GM12875 (cell line): ENCODE results near the gene SLC7A1.

Source experiments
- H3K4me3 ChIP-seq: one replicate; pipeline ENCODE4 v1.5.1; 2011; ENCODE audit warnings: low read depth, low read length, control low read depth
- TF ChIP-seq, protein P1 (sequence below): IDR thresholded peaks from 2 replicates; pipeline ENCODE4 v1.5.1; 2011; ENCODE audit warnings: low read depth, mild to moderate bottlenecking, control low read depth, inconsistent platforms, low read length, moderate library complexity, borderline replicate concordance; ENCODE audit not compliant: insufficient read depth

The SLC7A1 gene

DNA sequence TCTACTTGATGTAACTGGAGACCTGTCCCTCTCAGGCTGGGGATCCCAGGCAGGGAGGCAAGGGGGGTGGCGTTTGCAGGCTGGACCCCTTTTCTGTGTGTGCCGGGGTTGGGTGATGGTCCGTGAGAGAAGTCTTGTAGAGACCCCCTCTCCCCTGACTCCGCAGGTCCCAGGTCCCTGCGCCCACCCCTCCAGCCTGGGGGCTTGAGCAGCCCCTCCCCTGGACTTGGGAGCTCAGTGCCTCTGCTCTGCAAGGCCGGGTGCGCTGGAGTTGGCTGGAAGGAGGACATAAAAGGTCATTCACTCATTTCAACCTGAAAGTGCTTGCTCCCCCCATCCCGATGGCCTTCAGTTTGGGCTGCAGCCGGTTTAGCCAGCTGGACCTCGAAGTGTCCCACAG lies 89.5 kb downstream of the SLC7A1 start:
- H3K4me3 ChIP-seq = no peak overlapping the region
- TF ChIP-seq, protein P1, sequence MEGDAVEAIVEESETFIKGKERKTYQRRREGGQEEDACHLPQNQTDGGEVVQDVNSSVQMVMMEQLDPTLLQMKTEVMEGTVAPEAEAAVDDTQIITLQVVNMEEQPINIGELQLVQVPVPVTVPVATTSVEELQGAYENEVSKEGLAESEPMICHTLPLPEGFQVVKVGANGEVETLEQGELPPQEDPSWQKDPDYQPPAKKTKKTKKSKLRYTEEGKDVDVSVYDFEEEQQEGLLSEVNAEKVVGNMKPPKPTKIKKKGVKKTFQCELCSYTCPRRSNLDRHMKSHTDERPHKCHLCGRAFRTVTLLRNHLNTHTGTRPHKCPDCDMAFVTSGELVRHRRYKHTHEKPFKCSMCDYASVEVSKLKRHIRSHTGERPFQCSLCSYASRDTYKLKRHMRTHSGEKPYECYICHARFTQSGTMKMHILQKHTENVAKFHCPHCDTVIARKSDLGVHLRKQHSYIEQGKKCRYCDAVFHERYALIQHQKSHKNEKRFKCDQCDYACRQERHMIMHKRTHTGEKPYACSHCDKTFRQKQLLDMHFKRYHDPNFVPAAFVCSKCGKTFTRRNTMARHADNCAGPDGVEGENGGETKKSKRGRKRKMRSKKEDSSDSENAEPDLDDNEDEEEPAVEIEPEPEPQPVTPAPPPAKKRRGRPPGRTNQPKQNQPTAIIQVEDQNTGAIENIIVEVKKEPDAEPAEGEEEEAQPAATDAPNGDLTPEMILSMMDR = no peak

DNA sequence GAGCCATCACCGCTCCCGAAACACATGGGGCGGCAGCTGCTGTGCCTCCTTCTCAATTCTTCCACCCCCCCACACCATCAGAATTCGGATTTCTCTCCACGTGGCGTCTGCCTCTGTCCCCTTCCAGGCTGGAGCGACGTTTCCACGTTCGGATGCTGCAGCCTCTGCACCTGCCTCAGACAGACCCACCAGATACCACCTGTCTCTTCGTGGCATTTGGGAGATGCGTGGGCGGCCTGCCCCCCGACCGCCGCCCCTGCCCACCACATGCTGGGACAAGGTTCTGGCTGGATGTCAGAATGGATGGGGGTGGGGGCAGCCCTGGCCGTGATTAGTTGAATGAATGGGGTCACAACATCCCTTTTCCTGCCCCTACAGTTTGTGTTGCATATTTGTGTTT lies 90.0 kb downstream of the SLC7A1 start:
- TF ChIP-seq, protein P1 = no peak
- no peak overlapping the region for H3K4me3 ChIP-seq

DNA sequence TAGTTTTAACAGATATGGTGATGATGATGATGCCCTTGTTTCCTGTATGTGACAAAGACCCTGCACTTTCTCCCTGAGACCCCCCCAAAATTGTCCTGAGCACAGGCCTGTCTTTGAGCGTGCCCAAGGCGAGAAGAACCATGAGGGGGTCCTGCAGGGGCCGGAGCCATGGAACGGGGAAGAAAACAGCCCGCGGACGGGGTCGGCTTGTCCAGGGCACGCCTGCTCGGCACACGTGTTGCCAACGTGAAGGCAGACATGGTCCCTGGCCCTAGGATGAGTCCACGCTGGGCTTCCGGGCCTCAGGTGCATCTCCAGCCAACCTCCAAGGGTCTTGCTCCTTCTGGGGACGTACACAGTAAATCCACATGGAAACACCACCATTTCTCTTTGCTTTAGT lies 90.8 kb downstream of the SLC7A1 start:
- TF ChIP-seq, protein P1 = no peak

DNA sequence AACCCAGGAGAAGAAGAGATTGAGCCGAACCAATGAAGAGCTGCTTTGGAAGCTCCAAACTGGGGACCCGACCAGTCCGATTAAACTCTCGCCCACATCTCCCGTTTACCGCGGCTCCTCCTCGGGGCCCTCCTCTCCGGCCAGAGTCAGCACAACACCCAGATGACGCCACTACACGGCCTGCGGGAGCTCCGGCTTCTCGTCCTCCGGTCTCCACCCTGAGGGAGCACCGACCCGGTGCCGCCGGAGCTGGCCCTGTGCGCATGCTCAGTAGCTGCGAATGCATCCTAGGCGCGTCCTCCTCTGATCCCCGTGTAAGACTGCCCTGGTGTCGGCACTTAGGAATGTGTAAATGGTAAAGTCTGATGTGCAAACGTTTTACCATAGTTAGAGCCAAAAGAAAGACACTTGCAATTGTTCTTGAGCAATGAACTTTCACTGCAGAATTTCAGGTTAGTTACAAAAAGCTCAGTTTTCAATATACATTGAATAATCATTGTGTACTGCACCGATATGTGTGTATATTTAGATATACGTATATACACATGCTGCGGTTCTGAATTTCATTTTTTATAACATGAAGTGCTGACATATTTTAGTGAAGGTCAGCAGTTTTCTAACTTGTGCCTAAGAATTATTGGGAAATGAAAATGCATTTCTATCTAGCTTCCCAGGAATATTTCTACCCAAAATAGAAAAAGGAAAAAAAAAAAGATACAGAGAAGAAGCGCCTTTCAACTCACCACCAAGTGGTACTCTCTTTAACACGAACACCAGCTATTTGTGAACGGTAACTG lies 92.2 kb downstream of the SLC7A1 start:
- no peak overlapping the region for H3K4me3 ChIP-seq
- TF ChIP-seq, protein P1 = no peak

More for the DNA sequence above, 90.8 kb downstream of the SLC7A1 start:
- no peak overlapping the region for H3K4me3 ChIP-seq

DNA sequence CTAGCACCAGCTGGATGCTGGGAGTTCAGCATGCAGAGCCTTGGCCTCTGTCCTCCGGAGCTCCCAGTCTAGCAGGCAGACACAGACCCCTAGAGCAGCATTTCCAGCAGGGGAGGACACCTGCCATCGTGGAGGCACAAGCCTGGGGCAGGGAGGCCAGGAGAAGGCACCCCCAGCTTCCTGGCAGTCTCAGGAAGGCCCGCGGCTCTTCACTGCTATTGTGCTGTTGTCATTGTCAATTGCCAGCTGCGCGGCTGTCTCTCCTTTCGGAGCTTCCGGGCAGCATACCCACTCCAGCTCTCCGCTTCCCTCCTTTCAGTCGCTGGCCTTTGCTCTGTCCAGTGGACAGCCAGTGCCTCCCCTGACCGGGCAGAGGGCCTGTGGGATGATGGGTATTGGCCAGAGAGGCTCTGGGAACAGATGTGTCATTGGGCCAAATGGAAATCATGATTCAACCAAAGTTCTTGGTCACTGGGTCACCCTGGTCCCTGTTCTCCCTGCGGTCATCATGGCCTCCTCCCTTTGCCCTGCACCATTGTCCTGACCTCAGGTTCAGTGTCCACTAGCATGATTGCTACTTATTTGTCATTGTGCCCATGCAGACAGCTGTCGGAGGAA lies 93.0 kb downstream of the SLC7A1 start:
- TF ChIP-seq, protein P1 = no peak
- H3K4me3 ChIP-seq = no peak overlapping the region

DNA sequence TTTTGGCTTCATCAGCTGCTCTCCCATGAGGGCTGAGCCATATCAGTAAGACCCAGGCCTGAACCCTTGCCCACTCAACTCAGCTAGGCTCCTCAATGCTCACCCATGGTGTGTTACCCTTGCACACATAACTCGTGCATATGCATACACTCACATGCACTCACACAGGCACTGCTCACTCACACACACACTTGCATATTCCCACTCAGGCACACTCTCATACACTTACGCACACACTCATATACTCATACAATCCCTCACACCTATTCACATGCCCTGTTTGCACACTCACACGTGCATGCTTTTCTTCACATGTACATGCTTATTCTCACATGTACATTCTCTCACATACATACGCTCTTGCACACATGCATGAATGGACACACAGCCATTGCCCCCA lies 93.8 kb downstream of the SLC7A1 start:
- TF ChIP-seq, protein P1 = no peak

DNA sequence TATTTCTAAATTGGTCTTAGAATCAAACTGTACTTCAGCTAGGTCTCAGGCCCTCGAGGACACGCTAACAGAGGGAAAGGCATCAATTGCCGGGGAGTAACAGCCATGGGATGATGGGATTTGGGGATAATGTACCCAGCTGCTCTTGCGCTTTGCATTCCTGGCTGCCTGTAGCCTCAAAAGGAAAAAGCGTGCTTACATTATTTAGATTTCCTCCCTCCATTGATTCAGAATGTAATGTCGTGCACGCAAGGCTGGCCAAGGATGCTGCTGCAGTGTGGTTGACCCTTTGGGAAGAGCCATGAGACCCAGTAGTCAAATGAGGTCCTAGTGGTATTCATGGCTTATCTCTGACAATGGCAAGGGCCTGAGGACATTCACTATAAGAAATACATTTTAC lies 95.1 kb downstream of the SLC7A1 start:
- H3K4me3 ChIP-seq = no peak overlapping the region
- TF ChIP-seq, protein P1 = no peak

More for the DNA sequence above, 93.8 kb downstream of the SLC7A1 start:
- H3K4me3 ChIP-seq = no peak overlapping the region
